DMS53 treated with DMSO at 0.1 percent for 48 hours (cell line): ENCODE measurements around the gene C3orf80.
"Not testable (repeated sequence)": the region's sequence is repeated elsewhere in the genome, so short reads cannot be mapped to it uniquely, and the experiment has no call there.

ENCODE experiments used
- DNase-seq: peaks from one replicate; lab custom pipeline; 2025; ENCODE audit not compliant: unreplicated experiment; lab: John Stamatoyannopoulos, UW

C3orf80 gene

DNA sequence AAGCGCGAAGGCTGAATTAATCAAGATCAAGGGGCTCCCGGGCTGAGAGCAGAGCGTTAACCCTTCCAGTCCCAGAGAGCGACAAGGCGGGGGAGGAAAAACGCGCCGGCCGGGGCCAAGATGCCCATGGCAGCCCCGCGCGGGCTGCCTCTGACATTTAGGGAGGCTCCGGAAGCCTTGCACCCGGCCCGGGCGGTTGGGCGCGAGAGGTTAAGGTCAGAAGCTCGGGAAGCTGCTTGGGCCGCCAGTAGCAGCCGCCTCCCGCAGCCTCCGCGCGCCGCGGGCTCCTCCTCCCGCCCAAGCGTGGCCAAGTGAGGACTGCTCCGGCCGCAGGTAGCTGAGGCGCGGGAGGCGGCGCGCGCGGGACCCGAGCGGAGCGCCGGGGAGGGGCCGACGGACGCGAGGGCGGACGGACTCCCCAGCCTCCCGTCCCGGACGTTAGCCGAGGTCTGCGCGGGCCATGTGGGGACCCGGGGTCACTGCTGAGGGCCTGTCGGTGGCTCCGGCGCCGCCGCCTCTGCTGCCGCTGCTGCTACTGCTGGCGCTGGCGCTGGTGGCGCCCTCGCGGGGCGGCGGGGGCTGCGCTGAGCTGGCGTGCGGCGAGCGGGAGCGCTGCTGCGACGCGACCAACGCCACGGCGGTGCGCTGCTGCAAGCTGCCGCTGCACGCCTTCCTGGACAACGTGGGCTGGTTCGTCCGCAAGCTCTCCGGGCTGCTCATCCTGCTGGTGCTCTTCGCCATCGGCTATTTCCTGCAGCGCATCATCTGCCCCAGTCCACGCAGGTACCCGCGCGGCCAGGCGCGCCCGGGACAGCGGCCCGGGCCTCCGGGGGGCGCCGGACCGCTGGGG, at the start of gene C3orf80:
Gene C3orf80, plus strand, starts transcription at position 247 of the 850 bp plus-strand sequence. Its CDS starts 214 bp downstream, at position 461.
- DNase-seq: peak; percentile 38

DNA sequence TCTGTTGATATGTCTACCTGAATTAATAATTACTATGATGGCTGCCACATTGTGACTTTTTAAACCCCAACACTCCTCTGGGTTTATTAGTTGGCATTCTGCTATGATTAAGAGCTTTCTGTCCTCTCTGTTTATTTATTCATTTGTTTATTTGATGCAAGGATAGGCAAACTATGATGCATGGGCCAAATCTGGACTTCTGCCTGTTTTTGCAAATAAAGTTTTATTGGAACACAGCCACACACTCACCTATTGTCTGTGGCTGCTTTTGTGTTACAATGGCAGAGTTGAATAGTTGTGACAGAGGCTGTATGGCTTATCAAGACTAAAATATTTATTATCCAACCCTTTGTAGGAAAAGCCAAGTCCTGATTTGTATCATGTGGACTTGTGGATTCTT, 48.3 kb upstream of the C3orf80 start:
- no peak for DNase-seq

DNA sequence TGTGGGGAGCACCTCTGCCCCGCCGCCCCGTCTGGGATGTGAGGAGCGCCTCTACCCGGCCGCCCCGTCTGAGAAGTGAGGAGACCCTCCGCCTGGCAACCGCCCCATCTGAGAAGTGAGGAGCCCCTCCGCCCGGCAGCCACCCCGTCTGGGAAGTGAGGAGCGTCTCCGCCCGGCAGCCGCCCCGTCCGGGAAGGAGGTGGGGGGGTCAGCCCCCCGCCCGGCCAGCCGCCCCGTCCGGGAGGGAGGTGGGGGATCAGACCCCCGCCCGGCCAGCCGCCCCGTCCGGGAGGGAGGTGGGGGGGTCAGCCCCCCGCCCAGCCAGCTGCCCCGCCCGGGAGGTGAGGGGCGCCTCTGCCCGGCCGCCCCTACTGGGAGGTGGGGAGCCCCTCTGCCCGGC, 46.6 kb upstream of the C3orf80 start:
- not testable (repeated sequence) for DNase-seq

DNA sequence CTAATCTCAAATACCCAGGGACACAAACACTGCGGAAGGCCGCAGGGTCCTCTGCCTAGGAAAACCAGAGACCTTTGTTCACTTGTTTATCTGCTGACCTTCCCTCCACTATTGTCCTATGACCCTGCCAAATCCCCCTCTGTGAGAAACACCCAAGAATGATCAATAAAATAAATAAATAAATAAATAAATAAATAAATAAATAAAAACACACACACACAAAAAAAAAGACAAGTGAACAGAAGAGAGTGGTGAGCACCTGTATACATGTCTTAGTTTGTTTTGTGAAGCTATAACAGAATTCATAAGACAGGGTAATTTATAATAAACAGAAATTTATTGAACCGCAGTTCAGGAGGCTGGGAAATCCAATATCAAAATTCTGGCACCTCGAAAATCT, 45.8 kb upstream of the C3orf80 start:
- not testable (repeated sequence) for DNase-seq

DNA sequence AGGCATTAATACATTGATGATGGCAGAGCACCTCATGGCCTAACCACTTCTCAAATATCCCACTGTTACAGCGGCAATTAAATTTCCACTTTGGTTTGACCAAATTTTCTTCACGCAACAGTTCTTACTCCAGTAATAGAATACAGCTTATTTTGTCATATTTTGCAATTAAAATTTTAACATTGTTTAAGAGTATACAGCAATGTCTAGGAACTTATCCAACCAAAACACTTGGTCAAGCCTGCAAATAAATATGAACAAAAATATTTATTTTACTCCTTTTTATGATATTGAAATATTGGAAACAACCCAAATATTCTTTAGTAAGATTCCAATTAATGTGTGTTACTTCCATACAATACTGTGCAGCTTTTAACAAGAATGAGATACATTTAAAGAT, 45.3 kb upstream of the C3orf80 start:
- DNase-seq: no peak

DNA sequence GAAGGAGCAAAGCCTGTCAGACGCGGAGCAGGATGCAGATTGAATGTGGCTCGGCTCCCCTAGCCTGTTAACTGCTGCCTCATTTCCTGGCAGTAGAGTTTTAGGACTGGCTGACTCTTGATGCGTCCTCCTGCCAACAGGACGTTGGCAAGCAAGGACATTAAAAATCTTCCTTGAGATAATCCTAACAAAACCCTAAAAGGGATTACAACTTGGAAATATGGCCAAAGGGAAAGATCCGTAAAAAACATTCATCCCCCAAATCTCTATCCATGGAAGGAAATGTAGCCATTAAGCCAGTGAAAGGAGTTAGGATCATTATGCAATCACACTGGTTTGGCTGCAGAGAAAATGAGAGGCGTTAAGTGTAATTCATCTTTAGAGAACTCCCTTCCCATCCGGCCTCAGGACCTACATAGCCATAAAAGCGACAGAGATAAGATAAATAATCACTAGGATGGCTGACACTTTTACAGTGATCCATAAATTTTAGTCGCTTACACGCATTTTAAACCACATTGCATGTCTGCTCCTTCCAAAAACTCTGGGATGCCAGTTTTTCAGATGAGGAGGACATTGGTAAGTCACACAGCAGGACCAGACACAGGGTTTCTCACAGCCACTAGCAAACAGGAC, 44.5 kb upstream of the C3orf80 start:
- DNase-seq: no peak

DNA sequence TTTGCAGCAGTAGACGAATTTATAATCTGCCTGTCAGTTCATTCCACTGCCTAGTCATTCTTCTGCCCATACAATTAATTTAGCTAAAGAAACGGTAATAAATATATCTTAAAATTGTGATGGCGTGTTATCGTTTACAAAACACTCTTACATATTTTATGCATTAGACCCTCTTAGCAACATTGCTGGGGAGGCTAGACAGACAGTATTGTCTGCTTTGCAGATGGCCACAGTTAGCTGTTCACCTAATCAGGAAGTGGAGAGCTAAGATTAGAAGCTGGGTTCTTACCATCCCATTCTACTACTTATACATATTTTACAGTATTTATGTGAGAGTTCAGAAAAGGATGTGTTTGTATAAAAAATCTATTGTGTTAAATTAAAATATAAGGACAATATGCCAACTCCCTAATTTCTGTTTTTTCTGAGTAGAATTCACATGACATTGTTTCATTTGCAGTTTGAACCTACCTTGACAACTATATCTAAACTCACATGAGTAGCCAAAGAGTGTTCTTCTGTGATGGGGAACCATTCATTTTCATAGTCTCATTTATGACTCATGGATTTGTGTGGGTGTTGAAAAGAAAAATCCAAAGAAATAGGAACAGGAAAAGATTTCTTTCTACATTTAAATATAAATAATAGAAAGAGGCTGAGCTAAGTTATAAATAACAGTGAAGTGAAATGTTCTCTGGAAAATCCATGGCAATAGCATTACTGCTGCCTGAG, 41.7 kb upstream of the C3orf80 start:
- no peak for DNase-seq

DNA sequence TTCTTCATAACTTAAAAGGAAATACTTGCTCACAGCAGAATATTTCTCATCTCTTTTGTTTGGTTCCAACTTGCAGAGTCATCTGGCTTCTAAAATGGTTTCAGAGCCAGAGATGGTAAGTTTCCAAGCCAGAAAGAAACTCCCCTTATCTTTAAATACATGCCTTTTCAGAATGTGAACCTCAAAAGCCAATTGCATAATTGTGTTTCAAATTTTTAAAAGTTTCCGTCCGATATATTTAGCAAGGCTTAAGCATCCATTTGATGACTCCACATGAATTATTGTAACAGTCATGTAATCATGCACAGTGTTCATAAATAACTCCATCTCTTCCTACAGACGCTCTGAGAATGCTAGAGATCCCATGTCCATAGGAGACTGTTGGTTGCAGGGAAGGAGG, 40.6 kb upstream of the C3orf80 start:
- no peak for DNase-seq

DNA sequence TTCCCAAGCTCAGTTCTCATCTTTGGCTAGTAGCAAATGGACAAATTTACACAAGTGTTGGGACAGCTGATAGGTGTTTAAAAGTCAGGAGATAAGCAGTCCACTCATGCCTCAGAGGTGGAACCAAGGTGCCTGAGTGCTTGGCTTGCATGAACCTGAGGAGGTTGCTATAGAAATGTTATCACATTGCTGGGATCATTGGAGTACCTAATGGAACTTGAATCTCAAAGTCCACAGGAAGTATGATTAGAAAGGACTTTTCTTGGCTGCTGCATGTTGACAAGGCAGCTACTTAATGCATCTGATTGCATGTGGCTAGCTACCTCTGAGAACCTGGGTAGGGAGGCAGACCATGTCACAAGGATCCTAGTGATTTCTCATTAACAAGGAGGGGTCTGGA, 39.5 kb upstream of the C3orf80 start:
- no peak for DNase-seq

DNA sequence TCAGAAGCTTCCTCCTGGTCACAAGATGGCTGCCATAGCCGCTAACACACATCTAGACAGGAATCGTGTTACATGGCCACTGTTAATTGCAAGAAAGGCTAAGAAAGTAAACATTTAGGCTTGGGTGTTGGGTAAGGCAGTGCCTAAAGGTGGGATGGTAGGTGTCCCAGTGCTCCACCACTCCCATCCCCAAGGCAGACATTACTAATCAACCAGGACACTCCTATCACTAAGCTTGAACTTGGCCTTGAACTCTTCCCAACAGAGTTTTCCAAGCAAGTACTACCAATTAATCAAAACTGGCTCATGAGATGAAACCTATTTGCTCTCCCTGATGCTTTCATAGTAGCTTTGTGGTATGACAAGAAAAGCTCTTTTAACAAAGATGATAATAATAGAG, 37.9 kb upstream of the C3orf80 start:
- DNase-seq: no peak

DNA sequence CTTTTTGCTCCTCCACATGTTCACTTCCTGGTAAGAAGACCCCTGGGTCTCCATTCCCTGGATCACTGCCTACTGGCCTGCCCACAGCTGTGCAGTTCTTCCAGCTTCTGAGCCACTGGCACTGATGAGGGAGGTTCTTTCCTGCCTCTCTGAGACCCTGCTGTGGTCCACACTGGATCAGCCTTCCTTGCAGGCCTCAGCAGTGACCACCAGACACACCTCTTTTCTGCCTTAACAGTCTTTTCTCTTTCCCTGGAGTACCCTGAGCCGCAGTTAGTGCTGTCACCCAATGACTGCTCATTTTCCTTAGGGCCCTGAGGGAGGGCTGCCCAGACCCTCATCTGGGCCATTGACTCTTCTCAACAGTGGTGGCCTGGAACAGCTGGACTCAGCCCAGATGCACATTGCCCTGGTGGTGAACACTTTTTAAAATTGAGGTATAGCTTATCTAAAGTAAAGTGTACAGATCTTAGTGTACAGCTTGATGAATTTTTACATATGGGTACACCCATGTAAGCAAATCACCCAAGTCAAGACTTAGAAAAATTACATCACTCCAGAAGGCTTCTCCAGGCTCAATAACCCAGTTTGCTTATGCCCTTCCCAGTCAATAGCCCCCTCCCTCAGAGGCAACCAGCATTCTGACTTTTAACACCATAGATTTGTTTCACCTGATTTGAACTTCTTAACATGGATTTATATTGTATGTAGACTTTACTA, 32.8 kb upstream of the C3orf80 start:
- no peak for DNase-seq

DNA sequence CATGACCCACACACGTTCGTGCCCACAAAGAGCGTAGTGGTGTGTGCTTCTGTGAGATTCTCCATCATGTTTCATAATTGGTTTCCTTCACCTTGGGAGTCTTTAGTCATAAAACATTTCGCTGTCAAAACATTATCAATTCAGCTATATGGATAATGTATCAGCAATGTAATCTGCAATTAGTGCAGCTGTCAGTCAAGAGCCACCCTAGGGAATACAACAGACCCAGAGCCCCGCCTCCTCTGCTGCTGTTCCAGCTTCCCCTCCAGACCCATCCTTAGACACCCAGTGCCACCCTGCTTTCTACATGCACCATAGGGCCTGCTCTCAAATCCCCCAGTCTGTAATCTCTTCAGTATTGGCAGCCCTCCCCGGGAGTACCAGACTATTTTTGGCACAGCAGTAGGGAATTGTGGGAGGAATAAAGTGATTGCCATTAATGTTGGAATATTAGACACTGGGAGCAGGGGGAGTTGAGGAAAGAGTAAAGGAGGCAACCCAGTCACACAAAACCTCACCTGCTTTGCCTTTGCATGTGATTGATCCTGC, 31.5 kb upstream of the C3orf80 start:
- no peak for DNase-seq

DNA sequence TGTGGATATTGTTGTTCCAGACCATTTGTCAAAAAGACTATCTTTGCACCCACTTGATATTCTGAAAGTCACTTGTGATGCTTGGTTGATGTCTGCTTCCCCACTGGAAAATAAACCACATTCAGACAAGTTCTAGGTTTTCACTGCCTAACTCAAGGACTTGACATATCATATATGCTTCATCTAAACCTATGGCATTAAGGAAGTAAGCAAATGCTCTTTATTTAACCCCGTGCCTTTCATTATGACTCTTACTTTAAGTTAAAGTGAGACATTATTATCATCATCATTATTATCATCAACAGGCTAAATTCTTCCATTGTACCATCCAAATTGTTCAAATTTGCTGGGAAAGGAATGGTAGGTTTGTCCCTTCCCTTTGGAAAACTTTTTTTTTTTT, 30.8 kb upstream of the C3orf80 start:
- no peak for DNase-seq

DNA sequence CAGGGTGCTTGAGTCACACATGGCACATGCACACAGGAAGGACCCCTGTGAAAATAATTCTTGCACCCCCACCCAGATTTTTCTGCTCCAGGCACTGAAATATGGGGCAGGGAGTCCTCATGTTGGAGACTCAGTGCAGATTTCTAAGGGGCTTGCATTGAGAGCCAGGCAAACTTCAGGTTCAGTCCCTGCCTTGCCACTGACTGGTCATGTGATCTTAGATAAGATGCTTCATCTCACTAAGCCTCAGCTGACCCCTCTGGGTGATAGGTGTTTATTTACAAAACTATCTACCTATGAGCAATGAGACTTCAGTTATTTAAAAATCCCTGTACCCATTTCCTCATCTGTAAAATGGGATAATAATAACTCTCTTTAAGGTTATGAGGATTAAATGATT, 30.1 kb upstream of the C3orf80 start:
- DNase-seq: no peak

DNA sequence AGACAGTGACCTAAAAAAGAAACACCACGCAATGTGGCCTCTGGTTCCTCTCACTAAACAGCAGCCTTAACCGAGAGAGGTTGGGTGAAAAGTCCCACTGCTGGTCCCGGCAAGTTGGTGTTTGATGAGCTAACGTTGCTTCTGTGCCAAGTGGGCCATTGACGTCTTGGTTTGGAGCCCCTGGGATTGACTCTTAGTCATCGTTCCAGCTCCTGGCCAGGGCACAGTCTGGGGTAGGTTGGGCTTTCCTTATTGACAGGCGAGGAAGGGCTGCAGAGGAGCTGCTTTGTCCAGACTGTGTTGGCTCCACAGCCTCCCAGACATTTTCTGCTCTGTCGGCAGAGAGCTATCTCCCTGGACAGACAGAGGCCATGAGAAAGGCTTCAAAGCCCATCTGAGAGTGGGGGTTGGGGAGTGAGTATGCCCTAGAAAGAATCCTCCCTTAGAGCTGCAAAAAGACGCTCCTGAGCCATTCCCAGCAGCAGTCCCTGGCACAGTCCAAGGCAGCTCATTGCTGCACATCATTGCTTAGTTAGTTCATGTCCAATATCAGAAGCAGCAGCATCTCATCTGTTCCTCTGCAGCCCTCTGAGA, 28.6 kb upstream of the C3orf80 start:
- DNase-seq: no peak

DNA sequence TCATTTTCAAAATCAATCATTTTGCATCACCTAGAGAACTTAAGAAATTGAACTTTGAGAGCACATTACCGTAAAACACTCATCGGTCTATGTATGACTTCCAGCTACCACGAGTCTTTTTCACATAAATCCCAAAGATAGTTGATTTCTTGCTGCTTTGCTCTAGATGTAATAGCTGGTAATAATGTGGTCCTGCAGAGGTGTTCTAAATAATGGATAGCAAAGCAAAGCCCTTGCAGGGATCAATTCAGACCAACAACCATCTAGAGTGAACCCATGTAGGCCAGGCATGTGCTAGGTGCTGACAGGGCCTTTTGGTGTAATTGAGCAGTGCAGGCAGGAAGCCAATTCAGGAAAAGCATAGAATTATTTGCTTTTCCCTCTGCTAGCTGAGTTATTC, 26.1 kb upstream of the C3orf80 start:
- DNase-seq: no peak

DNA sequence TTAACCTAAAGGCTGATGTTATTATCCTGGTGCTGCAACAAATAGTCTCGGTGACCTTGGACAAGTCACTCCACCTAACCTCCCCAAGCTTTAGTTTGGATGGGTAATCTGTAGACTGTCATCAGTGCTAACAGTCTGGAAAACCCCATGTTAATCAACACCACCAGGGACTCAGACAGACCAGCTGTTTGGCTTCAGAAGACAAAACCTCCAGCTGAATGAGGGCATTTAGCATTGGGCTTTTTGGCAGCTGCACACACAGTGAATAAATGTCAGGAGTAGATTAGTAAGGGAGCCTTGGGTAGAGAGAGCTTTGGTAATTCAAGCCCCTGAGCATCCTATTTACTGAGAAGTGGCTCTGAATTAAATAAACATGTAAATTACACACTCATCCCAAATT, 24.9 kb upstream of the C3orf80 start:
- DNase-seq: no peak

DNA sequence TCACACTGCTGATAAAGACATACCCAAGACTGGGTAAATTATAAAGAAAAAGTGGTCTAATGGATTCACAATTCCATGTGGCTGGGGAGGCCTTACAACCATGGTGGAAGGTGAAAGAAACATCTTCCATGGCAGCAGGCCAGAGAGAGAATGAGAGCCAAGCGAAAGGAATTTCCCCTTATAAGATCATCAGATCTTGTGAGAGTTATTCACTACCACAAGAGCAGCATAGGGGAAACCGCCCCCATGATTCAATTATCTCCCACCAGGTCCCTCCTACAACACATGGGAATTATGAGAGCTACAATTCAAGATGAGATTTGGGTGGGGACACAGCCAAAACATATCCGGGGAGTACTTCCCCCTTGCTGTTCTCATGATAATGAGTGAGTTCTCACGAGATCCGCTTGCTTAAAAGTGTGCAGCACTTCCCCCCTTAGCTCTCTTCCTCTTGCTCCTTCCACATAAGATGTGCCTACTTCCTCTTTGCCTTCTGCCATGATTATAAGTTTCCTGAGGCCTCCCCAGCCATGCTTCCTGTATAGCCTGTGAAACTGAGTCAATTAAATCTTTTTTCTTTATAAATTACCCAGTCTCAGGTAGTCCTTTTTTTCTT, 20.7 kb upstream of the C3orf80 start:
- DNase-seq: not testable (repeated sequence)

DNA sequence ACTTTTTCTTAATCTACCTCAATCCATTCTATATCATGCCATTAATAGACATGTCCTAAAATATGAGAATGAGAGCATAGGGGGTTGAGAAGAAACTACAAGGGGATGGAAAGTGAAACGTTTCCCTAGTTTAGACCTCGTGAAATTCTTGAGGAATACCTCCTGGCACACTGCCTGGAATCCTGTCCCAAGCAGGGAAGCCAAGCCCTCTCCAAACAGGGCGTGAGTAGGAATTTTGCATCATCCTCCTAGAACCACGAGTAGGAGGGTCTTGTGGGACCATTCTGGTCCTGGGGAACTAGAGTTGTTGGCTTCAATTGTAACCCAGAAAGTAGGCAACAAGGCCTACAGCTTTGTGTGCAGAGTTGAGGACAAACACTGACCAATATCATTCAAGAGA, 19.6 kb upstream of the C3orf80 start:
- DNase-seq: no peak

DNA sequence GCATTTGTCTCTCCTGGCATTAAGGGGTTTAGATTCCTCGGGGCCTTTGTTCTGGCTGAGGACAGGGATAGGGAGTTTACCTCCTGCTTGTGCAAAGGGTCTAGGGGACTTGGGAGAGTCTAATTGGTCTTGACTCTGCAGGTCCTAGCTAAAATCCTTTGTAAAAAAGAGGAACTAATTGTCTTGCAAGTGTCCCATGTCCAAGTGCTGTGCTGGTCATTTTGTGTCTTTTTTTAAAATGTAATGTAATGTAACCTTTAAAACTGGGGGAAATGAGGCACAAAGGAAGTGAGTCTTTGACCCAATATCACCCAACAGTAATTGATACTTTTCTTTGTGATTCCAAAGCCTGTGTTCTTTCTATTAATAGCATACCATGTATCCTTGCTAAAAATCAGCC, 14.9 kb upstream of the C3orf80 start:
- DNase-seq: no peak
